OCI-LY3 (cell line): ENCODE data around the gene DNAJC4.

ENCODE experiments used
- EZH2phosphoT487 ChIP-seq: fragments of 200-600 bp; shearing (Covaris generic); IDR thresholded peaks from 2 replicates; pipeline ENCODE4 v1.6.1; 2018; ENCODE audit warnings: antibody characterized with exemption, mixed run types, low read depth
- TF ChIP-seq, protein P1 (sequence below): fragments of 200-600, 300-600 bp; sonication (generic); IDR thresholded peaks from 2 replicates; pipeline ENCODE4 v1.5.1; 2014; ENCODE audit warnings: antibody characterized with exemption, low read length, low read depth

DNA sequence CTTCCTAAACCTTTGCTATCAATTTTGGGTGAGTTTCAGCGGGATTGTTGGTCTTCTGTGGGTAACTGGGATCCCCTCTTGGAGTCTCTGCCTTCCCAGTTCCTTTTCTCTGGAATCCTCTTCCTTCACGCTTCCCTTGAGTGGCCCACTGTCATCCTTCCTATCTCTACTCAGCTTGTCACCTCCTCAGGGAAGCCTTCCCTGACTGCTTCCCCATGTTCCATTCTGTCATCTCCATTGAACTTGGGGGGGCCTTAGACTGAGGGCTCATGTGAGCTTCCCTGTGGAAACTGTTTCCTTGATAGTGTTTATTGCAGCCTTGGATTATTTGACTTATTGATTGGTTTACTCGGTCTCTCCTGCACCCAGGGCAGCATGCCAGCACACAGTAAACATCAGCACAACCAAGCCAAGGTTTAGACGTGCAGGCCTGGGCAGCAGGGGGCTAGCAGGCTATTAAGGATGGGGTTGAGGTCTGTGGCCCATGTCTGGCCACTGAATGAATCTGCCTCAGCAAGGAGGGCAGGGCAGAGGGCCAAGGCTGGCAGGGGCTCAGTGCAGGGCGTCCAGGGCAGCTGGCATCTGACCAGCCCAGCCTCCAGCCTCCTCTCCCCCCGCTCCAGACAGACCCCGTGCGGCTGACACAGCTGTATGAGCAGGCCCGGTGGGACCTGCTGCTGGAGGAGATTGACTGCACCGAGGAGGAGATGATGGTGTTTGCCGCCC, 11.6 kb upstream of the DNAJC4 start:
- TF ChIP-seq, protein P1, sequence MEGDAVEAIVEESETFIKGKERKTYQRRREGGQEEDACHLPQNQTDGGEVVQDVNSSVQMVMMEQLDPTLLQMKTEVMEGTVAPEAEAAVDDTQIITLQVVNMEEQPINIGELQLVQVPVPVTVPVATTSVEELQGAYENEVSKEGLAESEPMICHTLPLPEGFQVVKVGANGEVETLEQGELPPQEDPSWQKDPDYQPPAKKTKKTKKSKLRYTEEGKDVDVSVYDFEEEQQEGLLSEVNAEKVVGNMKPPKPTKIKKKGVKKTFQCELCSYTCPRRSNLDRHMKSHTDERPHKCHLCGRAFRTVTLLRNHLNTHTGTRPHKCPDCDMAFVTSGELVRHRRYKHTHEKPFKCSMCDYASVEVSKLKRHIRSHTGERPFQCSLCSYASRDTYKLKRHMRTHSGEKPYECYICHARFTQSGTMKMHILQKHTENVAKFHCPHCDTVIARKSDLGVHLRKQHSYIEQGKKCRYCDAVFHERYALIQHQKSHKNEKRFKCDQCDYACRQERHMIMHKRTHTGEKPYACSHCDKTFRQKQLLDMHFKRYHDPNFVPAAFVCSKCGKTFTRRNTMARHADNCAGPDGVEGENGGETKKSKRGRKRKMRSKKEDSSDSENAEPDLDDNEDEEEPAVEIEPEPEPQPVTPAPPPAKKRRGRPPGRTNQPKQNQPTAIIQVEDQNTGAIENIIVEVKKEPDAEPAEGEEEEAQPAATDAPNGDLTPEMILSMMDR = no peak
- no peak for TF ChIP-seq EZH2phosphoT487
